SK-N-SH treated with all-trans-retinoic acid at 6 μM for 48 hours (cell line): ENCODE results near the gene ANXA5.

Source experiments
- ARNTL ChIP-seq: fragments of 450-650 bp; formaldehyde crosslinking; IDR thresholded peaks from 2 replicates; pipeline ENCODE4 v1.5.0; 2020; ENCODE audit warnings: low read depth, mild to moderate bottlenecking, moderate library complexity, borderline replicate concordance
- CSDC2 ChIP-seq: fragments of 250-450 bp; sonication (Bioruptor Pico); IDR thresholded peaks from 2 replicates; pipeline ENCODE4 v1.5.0; 2020; ENCODE audit warnings: mild to moderate bottlenecking, moderate library complexity
- ESRRG ChIP-seq: fragments of 250-450 bp; sonication (Bioruptor Pico); IDR thresholded peaks from 2 replicates; pipeline ENCODE4 v1.6.1; 2021; ENCODE audit warnings: mild to moderate bottlenecking
- GLIS3 ChIP-seq: fragments of 250-450 bp; sonication (Bioruptor Pico); IDR thresholded peaks from 2 replicates; pipeline ENCODE4 v1.5.0; 2020; ENCODE audit warnings: mild to moderate bottlenecking, moderate library complexity
- TCF4 ChIP-seq: fragments of 250-450 bp; sonication (Bioruptor Pico); IDR thresholded peaks from 2 replicates; pipeline ENCODE4 v1.8.0; 2021; ENCODE audit warnings: mild to moderate bottlenecking, moderate library complexity, borderline replicate concordance
- ZFP30 ChIP-seq: fragments of 450-650 bp; formaldehyde crosslinking; IDR thresholded peaks from 2 replicates; pipeline ENCODE4 v1.5.0; 2022; ENCODE audit warnings: mild to moderate bottlenecking, moderate library complexity
- ZNF565 ChIP-seq: fragments of 450-650 bp; formaldehyde crosslinking; conservative IDR thresholded peaks from 2 replicates; pipeline ENCODE4 v1.5.0; 2020; ENCODE audit warnings: low read depth, mild to moderate bottlenecking, moderate library complexity
- ZNF70 ChIP-seq: fragments of 450-650 bp; formaldehyde crosslinking; IDR thresholded peaks from 2 replicates; pipeline ENCODE4 v1.5.0; 2020; ENCODE audit warnings: mild to moderate bottlenecking, moderate library complexity
- ZNF8 ChIP-seq: fragments of 450-650 bp; formaldehyde crosslinking; IDR thresholded peaks from 2 replicates; pipeline ENCODE4 v1.5.0; 2020; ENCODE audit warnings: mild to moderate bottlenecking, moderate library complexity
- TF ChIP-seq, protein P1 (sequence below): fragments of 250-450 bp; sonication (Bioruptor Pico); IDR thresholded peaks from 2 replicates; pipeline ENCODE4 v1.5.0; 2020; ENCODE audit warnings: mild to moderate bottlenecking, moderate library complexity
- TF ChIP-seq, protein P2 (sequence below): fragments of 250-450 bp; sonication (Bioruptor Pico); IDR thresholded peaks from 2 replicates; pipeline ENCODE4 v1.8.0; 2021; ENCODE audit warnings: low read depth, mild to moderate bottlenecking, moderate library complexity, borderline replicate concordance
- TF ChIP-seq, protein P3 (sequence below): fragments of 250-450 bp; sonication (Bioruptor Pico); IDR thresholded peaks from 2 replicates; pipeline ENCODE4 v1.8.0; 2020; ENCODE audit warnings: mild to moderate bottlenecking, moderate library complexity, borderline replicate concordance

DNA sequence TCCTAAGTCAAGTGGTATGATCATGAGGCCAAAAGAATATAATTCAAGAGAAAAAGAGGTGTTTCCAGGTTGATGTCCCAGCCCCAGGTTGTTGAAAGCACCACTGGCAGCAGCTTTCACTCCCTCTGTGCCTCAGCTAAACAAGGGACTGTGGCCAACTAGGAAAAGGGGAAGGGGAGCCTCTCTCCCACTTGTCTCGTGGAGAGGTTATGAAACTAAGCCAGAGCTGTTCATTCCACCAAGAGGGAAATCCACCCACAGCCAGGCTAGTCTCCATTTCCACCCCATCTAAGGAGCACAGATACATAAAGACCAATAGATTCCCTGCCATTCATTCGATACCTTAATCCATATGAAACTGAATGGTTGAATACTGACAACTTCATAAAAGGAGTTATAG lies 8.1 kb downstream of the ANXA5 start:
- TF ChIP-seq, protein P1, sequence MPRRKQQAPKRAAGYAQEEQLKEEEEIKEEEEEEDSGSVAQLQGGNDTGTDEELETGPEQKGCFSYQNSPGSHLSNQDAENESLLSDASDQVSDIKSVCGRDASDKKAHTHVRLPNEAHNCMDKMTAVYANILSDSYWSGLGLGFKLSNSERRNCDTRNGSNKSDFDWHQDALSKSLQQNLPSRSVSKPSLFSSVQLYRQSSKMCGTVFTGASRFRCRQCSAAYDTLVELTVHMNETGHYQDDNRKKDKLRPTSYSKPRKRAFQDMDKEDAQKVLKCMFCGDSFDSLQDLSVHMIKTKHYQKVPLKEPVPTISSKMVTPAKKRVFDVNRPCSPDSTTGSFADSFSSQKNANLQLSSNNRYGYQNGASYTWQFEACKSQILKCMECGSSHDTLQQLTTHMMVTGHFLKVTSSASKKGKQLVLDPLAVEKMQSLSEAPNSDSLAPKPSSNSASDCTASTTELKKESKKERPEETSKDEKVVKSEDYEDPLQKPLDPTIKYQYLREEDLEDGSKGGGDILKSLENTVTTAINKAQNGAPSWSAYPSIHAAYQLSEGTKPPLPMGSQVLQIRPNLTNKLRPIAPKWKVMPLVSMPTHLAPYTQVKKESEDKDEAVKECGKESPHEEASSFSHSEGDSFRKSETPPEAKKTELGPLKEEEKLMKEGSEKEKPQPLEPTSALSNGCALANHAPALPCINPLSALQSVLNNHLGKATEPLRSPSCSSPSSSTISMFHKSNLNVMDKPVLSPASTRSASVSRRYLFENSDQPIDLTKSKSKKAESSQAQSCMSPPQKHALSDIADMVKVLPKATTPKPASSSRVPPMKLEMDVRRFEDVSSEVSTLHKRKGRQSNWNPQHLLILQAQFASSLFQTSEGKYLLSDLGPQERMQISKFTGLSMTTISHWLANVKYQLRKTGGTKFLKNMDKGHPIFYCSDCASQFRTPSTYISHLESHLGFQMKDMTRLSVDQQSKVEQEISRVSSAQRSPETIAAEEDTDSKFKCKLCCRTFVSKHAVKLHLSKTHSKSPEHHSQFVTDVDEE (CRISPR knock-in tag): no peak
- no peak for TF ChIP-seq ZNF8 (CRISPR knock-in tag)
- TF ChIP-seq CSDC2 (CRISPR knock-in tag): no peak
- no peak for TF ChIP-seq TCF4 (CRISPR knock-in tag)
- TF ChIP-seq ZNF70 (CRISPR knock-in tag): no peak
- no peak for TF ChIP-seq GLIS3 (CRISPR knock-in tag)
- TF ChIP-seq ZFP30: no peak
- no peak for TF ChIP-seq ARNTL (CRISPR knock-in tag)
- TF ChIP-seq ZNF565 (CRISPR knock-in tag): no peak
- TF ChIP-seq, protein P2, sequence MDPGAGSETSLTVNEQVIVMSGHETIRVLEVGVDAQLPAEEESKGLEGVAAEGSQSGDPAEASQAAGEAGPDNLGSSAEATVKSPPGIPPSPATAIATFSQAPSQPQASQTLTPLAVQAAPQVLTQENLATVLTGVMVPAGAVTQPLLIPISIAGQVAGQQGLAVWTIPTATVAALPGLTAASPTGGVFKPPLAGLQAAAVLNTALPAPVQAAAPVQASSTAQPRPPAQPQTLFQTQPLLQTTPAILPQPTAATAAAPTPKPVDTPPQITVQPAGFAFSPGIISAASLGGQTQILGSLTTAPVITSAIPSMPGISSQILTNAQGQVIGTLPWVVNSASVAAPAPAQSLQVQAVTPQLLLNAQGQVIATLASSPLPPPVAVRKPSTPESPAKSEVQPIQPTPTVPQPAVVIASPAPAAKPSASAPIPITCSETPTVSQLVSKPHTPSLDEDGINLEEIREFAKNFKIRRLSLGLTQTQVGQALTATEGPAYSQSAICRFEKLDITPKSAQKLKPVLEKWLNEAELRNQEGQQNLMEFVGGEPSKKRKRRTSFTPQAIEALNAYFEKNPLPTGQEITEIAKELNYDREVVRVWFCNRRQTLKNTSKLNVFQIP: no peak
- TF ChIP-seq, protein P3, sequence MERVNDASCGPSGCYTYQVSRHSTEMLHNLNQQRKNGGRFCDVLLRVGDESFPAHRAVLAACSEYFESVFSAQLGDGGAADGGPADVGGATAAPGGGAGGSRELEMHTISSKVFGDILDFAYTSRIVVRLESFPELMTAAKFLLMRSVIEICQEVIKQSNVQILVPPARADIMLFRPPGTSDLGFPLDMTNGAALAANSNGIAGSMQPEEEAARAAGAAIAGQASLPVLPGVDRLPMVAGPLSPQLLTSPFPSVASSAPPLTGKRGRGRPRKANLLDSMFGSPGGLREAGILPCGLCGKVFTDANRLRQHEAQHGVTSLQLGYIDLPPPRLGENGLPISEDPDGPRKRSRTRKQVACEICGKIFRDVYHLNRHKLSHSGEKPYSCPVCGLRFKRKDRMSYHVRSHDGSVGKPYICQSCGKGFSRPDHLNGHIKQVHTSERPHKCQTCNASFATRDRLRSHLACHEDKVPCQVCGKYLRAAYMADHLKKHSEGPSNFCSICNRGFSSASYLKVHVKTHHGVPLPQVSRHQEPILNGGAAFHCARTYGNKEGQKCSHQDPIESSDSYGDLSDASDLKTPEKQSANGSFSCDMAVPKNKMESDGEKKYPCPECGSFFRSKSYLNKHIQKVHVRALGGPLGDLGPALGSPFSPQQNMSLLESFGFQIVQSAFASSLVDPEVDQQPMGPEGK (CRISPR knock-in tag): no peak
- no peak for TF ChIP-seq ESRRG (CRISPR knock-in tag)
